ENCODE data around the gene LMCD1. TPM values are rescaled to one million over a fixed set of nuclear protein-coding genes. Genes with fewer than 3 reads are reported as not detected.
"Not testable (repeated sequence)": the region's sequence is repeated elsewhere in the genome, so short reads cannot be mapped to it uniquely, and the experiment has no call there.

Gene LMCD1
- total RNA-seq, 4 donors from 2014 or later = 43.2 to 576 (median 131) TPM

DNA sequence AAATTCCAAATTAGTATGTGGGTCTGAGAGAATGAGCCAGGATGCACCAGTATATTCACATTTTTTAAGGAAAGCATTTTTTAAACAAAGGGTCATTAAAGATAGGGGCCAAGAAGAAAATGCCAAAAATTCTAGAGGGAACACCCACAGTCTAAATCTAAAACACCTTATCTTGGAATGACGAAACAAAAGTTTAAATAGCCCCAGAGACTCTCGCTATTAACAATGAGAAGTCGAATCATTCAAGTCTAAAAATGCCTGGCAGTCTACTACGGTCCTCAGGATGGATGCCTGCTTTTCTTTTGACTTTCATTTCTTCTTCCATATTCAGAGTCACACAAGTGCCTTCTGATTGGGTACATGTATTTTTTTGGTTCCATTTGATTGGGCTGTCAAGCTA lies 76.7 kb downstream of the LMCD1 start:
- H3K9me3 ChIP-seq = no peaks in the 10 kb centered on the region
- 83% methylated on average over 4 of the region's 4 CpGs for WGBS
- no peak overlapping the region for H3K27ac ChIP-seq (replicated peaks in 1 of 4)
- TF ChIP-seq EP300 (IDR thresholded peaks at IDR 0.05) (no peak), POLR2A (IDR thresholded peaks at IDR 0.05; ENCODE audit: low read depth) (no peak), POLR2AphosphoS5 (IDR thresholded peaks at IDR 0.05) (no peak)
- TF ChIP-seq, protein P1, sequence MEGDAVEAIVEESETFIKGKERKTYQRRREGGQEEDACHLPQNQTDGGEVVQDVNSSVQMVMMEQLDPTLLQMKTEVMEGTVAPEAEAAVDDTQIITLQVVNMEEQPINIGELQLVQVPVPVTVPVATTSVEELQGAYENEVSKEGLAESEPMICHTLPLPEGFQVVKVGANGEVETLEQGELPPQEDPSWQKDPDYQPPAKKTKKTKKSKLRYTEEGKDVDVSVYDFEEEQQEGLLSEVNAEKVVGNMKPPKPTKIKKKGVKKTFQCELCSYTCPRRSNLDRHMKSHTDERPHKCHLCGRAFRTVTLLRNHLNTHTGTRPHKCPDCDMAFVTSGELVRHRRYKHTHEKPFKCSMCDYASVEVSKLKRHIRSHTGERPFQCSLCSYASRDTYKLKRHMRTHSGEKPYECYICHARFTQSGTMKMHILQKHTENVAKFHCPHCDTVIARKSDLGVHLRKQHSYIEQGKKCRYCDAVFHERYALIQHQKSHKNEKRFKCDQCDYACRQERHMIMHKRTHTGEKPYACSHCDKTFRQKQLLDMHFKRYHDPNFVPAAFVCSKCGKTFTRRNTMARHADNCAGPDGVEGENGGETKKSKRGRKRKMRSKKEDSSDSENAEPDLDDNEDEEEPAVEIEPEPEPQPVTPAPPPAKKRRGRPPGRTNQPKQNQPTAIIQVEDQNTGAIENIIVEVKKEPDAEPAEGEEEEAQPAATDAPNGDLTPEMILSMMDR (IDR thresholded peaks at IDR 0.05) = no peak
- H3K4me1 ChIP-seq = peaks cover 16 to 18% (median 17%) of the 10 kb centered on the region in 4 donors
- peaks cover 0 to 41% (median 0%) of the 10 kb centered on the region in 4 donors for H3K36me3 ChIP-seq
- no peak for DNase-seq (ENCODE audit: extremely low spot score)
- no peak overlapping the region for H3K4me3 ChIP-seq
- intact Hi-C loops (cut with DNase I) = no loop called here
- no peaks in the 10 kb centered on the region for H3K27me3 ChIP-seq

DNA sequence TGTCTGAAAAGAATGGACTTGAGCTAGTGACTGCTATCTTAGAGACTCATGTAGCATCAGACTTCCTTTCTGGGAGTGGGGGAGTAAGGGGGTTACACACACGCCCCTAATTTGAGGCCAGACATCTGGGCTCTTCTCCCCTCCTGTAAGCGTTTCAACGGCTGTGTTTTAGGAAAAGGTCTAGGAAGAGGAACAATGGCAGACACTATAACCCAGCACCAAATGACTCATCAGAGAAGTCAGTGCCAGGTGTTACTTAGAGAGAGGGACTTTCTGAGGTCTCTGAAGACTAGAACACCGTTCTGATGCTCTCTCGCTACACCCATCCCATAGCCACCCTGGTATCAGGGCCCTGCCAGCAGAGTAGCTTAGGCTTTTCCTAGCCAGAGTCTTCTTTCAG lies 77.5 kb downstream of the LMCD1 start:
- intact Hi-C loops (cut with DNase I) = no loop called here
- Histone ChIP-seq H3K9me3 (no peaks in the 10 kb centered on the region), H3K36me3 (peaks cover 0 to 35% (median 0%) of the 10 kb centered on the region in 4 donors), H3K27ac (replicated peaks in 1 of 4) (no peak overlapping the region), H3K27me3 (no peaks in the 10 kb centered on the region), H3K4me3 (no peak overlapping the region), H3K4me1 (peaks cover 8 to 10% (median 9%) of the 10 kb centered on the region in 4 donors)
- WGBS = 52% methylated on average over 5 of the region's 5 CpGs
- DNase-seq (ENCODE audit: extremely low spot score) = no peak
- TF ChIP-seq POLR2AphosphoS5 (IDR thresholded peaks at IDR 0.05) (no peak), POLR2A (IDR thresholded peaks at IDR 0.05; ENCODE audit: low read depth) (no peak), EP300 (IDR thresholded peaks at IDR 0.05) (no peak)
- TF ChIP-seq, protein P1 (IDR thresholded peaks at IDR 0.05) = no peak

DNA sequence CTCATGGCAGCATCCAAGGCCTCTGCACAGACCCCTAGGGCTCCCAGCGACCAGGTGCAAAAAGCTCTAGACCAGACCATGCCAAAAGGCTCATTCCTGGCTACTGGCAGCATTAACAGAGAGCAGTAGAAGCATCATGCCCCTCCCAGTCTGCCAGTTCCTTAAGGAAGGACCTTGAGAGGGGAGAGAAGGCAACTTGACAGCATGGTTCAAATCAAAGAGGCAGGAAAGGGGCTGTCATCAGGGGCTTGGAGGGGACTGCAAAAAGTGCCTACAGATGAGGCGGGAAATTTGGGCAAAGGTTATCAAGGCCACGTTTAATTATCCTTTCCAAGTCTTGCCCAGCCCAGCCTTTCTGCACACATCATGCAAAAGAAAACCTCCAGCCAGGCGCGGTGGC lies 78.3 kb downstream of the LMCD1 start:
- no peaks in the 10 kb centered on the region for H3K27me3 ChIP-seq
- no peak overlapping the region for H3K27ac ChIP-seq (replicated peaks in 1 of 4)
- peaks cover 0 to 2% (median under 1%) of the 10 kb centered on the region in 4 donors for H3K4me1 ChIP-seq
- intact Hi-C loops (cut with DNase I) = no loop called here
- H3K9me3 ChIP-seq = no peaks in the 10 kb centered on the region
- H3K4me3 ChIP-seq = no peak overlapping the region
- peaks cover 0 to 28% (median 0%) of the 10 kb centered on the region in 4 donors for H3K36me3 ChIP-seq
- TF ChIP-seq POLR2AphosphoS5 (IDR thresholded peaks at IDR 0.05) (no peak), EP300 (IDR thresholded peaks at IDR 0.05) (no peak), POLR2A (IDR thresholded peaks at IDR 0.05; ENCODE audit: low read depth) (no peak)
- TF ChIP-seq, protein P1 (IDR thresholded peaks at IDR 0.05) = no peak
- WGBS = 90% methylated on average over 5 of the region's 5 CpGs
- no peak for DNase-seq (ENCODE audit: extremely low spot score)

DNA sequence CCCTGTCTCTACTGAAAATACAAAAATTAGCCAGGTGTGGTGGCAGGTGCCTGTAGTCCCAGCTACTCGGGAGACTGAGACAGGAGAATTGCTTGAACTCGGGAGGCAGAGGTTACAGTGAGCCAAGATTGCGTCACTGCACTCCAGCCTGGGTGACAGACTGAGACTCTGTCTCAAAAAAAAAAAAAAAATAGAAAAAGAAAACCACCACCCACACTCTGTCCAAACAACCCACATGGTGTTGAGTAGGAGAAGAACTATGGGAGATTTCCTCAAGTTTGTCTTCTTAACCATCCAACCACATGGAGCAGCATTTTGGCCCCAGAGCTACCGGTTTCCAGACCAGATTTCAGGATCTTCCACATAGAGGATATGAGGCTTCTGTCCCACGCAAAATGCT lies 78.8 kb downstream of the LMCD1 start:
- DNase-seq (ENCODE audit: extremely low spot score); H3K9me3 ChIP-seq; H3K27ac ChIP-seq (replicated peaks in 1 of 4); H3K4me1 ChIP-seq; H3K4me3 ChIP-seq; intact Hi-C loops (cut with DNase I); H3K27me3 ChIP-seq: not testable (repeated sequence)
- 89% methylated on average over 5 of the region's 5 CpGs for WGBS
- peaks cover 0 to 23% (median 0%) of the 10 kb centered on the region in 4 donors for H3K36me3 ChIP-seq

DNA sequence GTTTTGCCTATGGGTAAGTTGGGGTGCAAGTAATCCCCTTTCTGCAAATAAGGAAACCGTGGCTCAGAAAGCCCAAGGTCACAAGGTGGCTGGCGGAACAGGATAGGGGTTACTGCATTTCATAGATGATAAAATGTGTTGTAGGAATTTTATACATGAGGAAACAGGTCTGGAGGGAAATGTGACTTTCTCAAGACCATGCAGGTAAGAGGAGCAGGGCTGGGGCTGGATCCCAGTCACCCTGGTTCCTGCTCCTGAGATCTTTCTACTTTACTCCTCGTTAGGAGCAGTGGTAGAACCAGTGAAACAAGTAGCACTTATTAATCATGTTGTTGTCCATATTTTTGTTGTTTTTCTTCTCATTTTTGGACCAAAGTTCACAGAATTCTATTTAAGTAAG lies 79.8 kb downstream of the LMCD1 start:
- no peak for TF ChIP-seq POLR2A (IDR thresholded peaks at IDR 0.05; ENCODE audit: low read depth)
- TF ChIP-seq, protein P1 (IDR thresholded peaks at IDR 0.05) = no peak
- H3K9me3 ChIP-seq = no peaks in the 10 kb centered on the region
- H3K4me1 ChIP-seq = no peaks in the 10 kb centered on the region
- no peak overlapping the region for H3K4me3 ChIP-seq
- H3K27ac ChIP-seq (replicated peaks in 1 of 4) = no peak overlapping the region
- peaks cover 0 to 13% (median 0%) of the 10 kb centered on the region in 4 donors for H3K36me3 ChIP-seq
- no peaks in the 10 kb centered on the region for H3K27me3 ChIP-seq
- 90% methylated on average over 3 of the region's 3 CpGs for WGBS
- intact Hi-C loops (cut with DNase I) = no loop called here
- no peak for DNase-seq (ENCODE audit: extremely low spot score)
